Stomach (tissue), 9 donors: ENCODE data around the gene TNNI2. TPM values are rescaled to one million over a fixed set of nuclear protein-coding genes. Genes with fewer than 3 reads are reported as not detected.

Source experiments
- DNase-seq, 2 donors: peaks; one replicate each; pipeline versions ENCODE4 v3.0.0 to v3.0.0-alpha.2; 2013 to 2019
- H3K27ac ChIP-seq, 5 donors: fragments of 200-600 bp in 4 of 5; sonication (generic) in 4 of 5; one replicate each; pipeline ENCODE4 v1.5.1; 2013 to 2019; ENCODE audit warnings: mild to moderate bottlenecking in 1 of 5, moderate library complexity in 1 of 5
- H3K27me3 ChIP-seq, 3 donors: fragments of 200-600 bp; sonication (generic); one replicate each; pipeline ENCODE4 v1.5.1; 2017 to 2019; ENCODE audit warnings: mixed run types in 1 of 3
- H3K36me3 ChIP-seq, 4 donors: fragments of 200-600 bp; sonication (generic); 1 replicate in 3 of 4; 2 replicates in 1 of 4; pipeline ENCODE4 v1.5.1; 2016 to 2019
- H3K4me1 ChIP-seq, 4 donors: fragments of 200-600 bp; sonication (generic); one replicate each; pipeline ENCODE4 v1.5.1; 2016 to 2019
- H3K4me3 ChIP-seq, 4 donors: fragments of 200-600 bp; sonication (generic) in 3 of 4; one replicate each; pipeline ENCODE4 v1.5.1; 2016 to 2019; ENCODE audit warnings: mild to moderate bottlenecking in 1 of 4
- H3K9me3 ChIP-seq, 4 donors: fragments of 200-600 bp; sonication (generic); one replicate each; pipeline ENCODE4 v1.5.1; 2016 to 2019
- CTCF ChIP-seq, 7 experiments: fragments of 450-650 bp in 4 of 7; fragments of 200-600 bp in 3 of 7; sonication (generic) in 3 of 7; IDR thresholded peaks; one replicate each; pipeline ENCODE4 v1.5.1; 2016 to 2019; ENCODE audit warnings: antibody characterized with exemption in 7 of 7, control low read depth in 2 of 7, mild to moderate bottlenecking in 1 of 7
- EP300 ChIP-seq: sonication (generic); formaldehyde crosslinking; IDR thresholded peaks from one replicate; pipeline ENCODE4 v1.6.1; 2017; ENCODE audit warnings: antibody characterized with exemption
- POLR2A ChIP-seq, 4 donors: fragments of 450-650 bp; IDR thresholded peaks; one replicate each; pipeline ENCODE4 v1.6.1; 2016; ENCODE audit warnings: antibody characterized with exemption in 4 of 4, control low read depth in 2 of 4, mild to moderate bottlenecking in 1 of 4, moderate library complexity in 1 of 4
- POLR2AphosphoS5 ChIP-seq, 3 donors: sonication (generic); formaldehyde crosslinking; IDR thresholded peaks; one replicate each; pipeline ENCODE4 v1.6.1; 2016; ENCODE audit warnings: antibody characterized with exemption in 3 of 3
- WGBS, 5 donors: extraction: QIAGEN DNeasy Blood & Tissue Kit in 3 of 5; methylation state at CpG; one replicate each; pipeline versions ENCODE4 v1.1.5 to v1.1.7; 2013 to 2018; 5-methylcytosine and 5-hydroxymethylcytosine counted together
- intact Hi-C: fragments of 100-400 bp; cut with DNase I; formaldehyde crosslinking; loops from one replicate; pipeline ENCODE4 v1.15.1; 2023; ENCODE audit warnings: low total_unique reads
- polyA plus RNA-seq, 3 donors: library from polyadenylated mRNA; stranded (reverse); fragments of 200-250 nt; gene quantifications; one replicate each; pipeline ENCODE4 v1.2.3, GENCODE V29; 2013
- total RNA-seq, 5 donors: library from RNA; depleted of rRNA; stranded (reverse); fragments of >200 nt; gene quantifications; one replicate each; pipeline versions ENCODE4 v1.1.0 to v1.2.3, GENCODE V29; 2014 to 2016
- donor health status: healthy with polysubstance abuse.
- donor health status: Bipolar disorder and iron deficiency.
- donor health status: healthy.

TNNI2 gene
- total and polyA plus RNA-seq, 8 donors: 0.93 to 23.4 (median 12.1) TPM; not detected in 4

- Histone ChIP-seq H3K27me3 (peaks cover 0 to 11% (median 0%) of the 10 kb centered on the region in 3 donors), H3K4me1 (peaks cover 37 to 80% (median 68%) of the 10 kb centered on the region in 4 donors), H3K36me3 (peaks cover 0 to 19% (median 10%) of the 10 kb centered on the region in 4 donors), H3K4me3 (no peak overlapping the region), H3K27ac (peak overlapping the region; percentile 37 to 88 (median 83)), H3K9me3 (no peaks in the 10 kb centered on the region)
- intact Hi-C loops: no loop called here
- 75 to 83% (median 81%) methylated on average over 9 to 13 of the region's 13 CpGs for WGBS, 5 donors
- TF ChIP-seq EP300: no peak
- no peak for TF ChIP-seq POLR2AphosphoS5 (IDR thresholded peaks at IDR 0.05)
- no peak for TF ChIP-seq POLR2A (IDR thresholded peaks at IDR 0.05)
- TF ChIP-seq CTCF (IDR thresholded peaks at IDR 0.05): no peak
- peak in 1 of 2 donors; percentile 14 for DNase-seq
Measured at GRCh38 chr11:1879342-1879940, 40.7 kb downstream of the TNNI2 start.

- peaks cover 37 to 73% (median 61%) of the 10 kb centered on the region in 4 donors for H3K4me1 ChIP-seq
- intact Hi-C loops: no loop called here
- peaks cover 0 to 7% (median 0%) of the 10 kb centered on the region in 3 donors for H3K27me3 ChIP-seq
- no peaks in the 10 kb centered on the region for H3K9me3 ChIP-seq
- no peak overlapping the region for H3K4me3 ChIP-seq
- peaks cover 0 to 26% (median 14%) of the 10 kb centered on the region in 4 donors for H3K36me3 ChIP-seq
- DNase-seq: peak in 1 of 2 donors; percentile 80
- 71 to 79% (median 75%) methylated on average over 29 to 32 of the region's 32 CpGs for WGBS, 5 donors
- peak overlapping the region; percentile 37 to 88 (median 83) for H3K27ac ChIP-seq
- TF ChIP-seq POLR2A (IDR thresholded peaks at IDR 0.05) (no peak), POLR2AphosphoS5 (IDR thresholded peaks at IDR 0.05) (no peak), CTCF (IDR thresholded peaks at IDR 0.05) (no peak), EP300 (no peak)
Measured at GRCh38 chr11:1879941-1880720, 41.4 kb downstream of the TNNI2 start.

GRCh38 chr11:1880746-1881441 is 42.1 kb downstream of the TNNI2 start:
- Histone ChIP-seq H3K4me3 (no peak overlapping the region), H3K27ac (peak overlapping the region; percentile 26 to 88 (median 83)), H3K27me3 (no peaks in the 10 kb centered on the region), H3K9me3 (no peaks in the 10 kb centered on the region), H3K36me3 (peaks cover 0 to 34% (median 22%) of the 10 kb centered on the region in 4 donors), H3K4me1 (peaks cover 33 to 65% (median 54%) of the 10 kb centered on the region in 4 donors)
- intact Hi-C loops: no loop called here
- 71 to 89% (median 75%) methylated on average over 5 to 9 of the region's 9 CpGs for WGBS, 5 donors
- peak in 1 of 2 donors; percentile 28 for DNase-seq
- TF ChIP-seq EP300 (no peak), CTCF (IDR thresholded peaks at IDR 0.05) (no peak), POLR2A (IDR thresholded peaks at IDR 0.05) (no peak), POLR2AphosphoS5 (IDR thresholded peaks at IDR 0.05) (no peak)
